Mucosa of gallbladder (tissue), 1 donor: Measurements from ENCODE around the gene DNASE1L1. TPM values are rescaled to one million over a fixed set of nuclear protein-coding genes. Genes with fewer than 3 reads are reported as not detected.
"Not testable (repeated sequence)": the region's sequence is repeated elsewhere in the genome, so short reads cannot be mapped to it uniquely, and the experiment has no call there.

Experiments
- DNase-seq: peaks from one replicate; pipeline ENCODE4 v3.0.0-alpha.2; 2020; ENCODE audit warnings: low spot score
- total RNA-seq: library from RNA; stranded (reverse); gene quantifications from one replicate; pipeline ENCODE4 v1.2.1, GENCODE V29; 2021
- donor health status: DM: no; HTN: no; CAD: no.

The DNASE1L1 gene
- total RNA-seq, 1 donor from 2014 or later: 28.2 TPM

- DNase-seq: no peak
Observed at GRCh38 chrX:154403858-154404257, 5.2 kb downstream of the DNASE1L1 start.

GRCh38 chrX:154403192-154403591 lies 5.9 kb downstream of the DNASE1L1 start:
- no peak for DNase-seq

- no peak for DNase-seq
Observed at GRCh38 chrX:154402622-154403127, 6.4 kb downstream of the DNASE1L1 start.

- DNase-seq: no peak
Observed at GRCh38 chrX:154401918-154402621, 7.0 kb downstream of the DNASE1L1 start.

- DNase-seq: no peak
Observed at GRCh38 chrX:154401045-154401799, 7.8 kb downstream of the DNASE1L1 start.

GRCh38 chrX:154400369-154400817 lies 8.7 kb downstream of the DNASE1L1 start:
- DNase-seq: not testable (repeated sequence)

GRCh38 chrX:154399527-154400368 lies 9.3 kb downstream of the DNASE1L1 start:
- no peak for DNase-seq

GRCh38 chrX:154398668-154399526 lies 10.2 kb downstream of the DNASE1L1 start:
- DNase-seq: peak; percentile 88

GRCh38 chrX:154397888-154398667 lies 11.0 kb downstream of the DNASE1L1 start, which contains the start of gene RPL10:
RPL10 (plus strand) TSS chrX:154398377; CDS start chrX:154398520, 143 bp downstream.
- peak; percentile 96 for DNase-seq

GRCh38 chrX:154396973-154397887 lies 11.8 kb downstream of the DNASE1L1 start:
- DNase-seq: peak; percentile 52

GRCh38 chrX:154396363-154396762 lies 12.7 kb downstream of the DNASE1L1 start:
- DNase-seq: not testable (repeated sequence)

GRCh38 chrX:154389812-154390747 lies 19.0 kb downstream of the DNASE1L1 start:
- not testable (repeated sequence) for DNase-seq

- not testable (repeated sequence) for DNase-seq
Observed at GRCh38 chrX:154388649-154389048, 20.4 kb downstream of the DNASE1L1 start.

- not testable (repeated sequence) for DNase-seq
Observed at GRCh38 chrX:154388094-154388493, 21.0 kb downstream of the DNASE1L1 start.

GRCh38 chrX:154384284-154384892 lies 24.7 kb downstream of the DNASE1L1 start:
- no peak for DNase-seq

- no peak for DNase-seq
Observed at GRCh38 chrX:154383359-154384283, 25.4 kb downstream of the DNASE1L1 start.
